HepG2 (cell line): ENCODE data around the gene PCBP1. TPM values are rescaled to one million over a fixed set of nuclear protein-coding genes. Genes with fewer than 3 reads are reported as not detected.

Experiments used
- ATF7 ChIP-seq, 2 experiments: fragments of 450-650 bp in 1 of 2; sonication (generic) in 1 of 2; formaldehyde crosslinking in 1 of 2; IDR thresholded peaks; 2 replicates each; pipeline versions ENCODE4 v1.4.0 to v1.6.1; 2016 to 2020; ENCODE audit warnings: antibody characterized with exemption in 1 of 2, mild to moderate bottlenecking in 1 of 2, missing genetic modification reagents in 1 of 2
- CSRNP2 ChIP-seq: sonication (generic); formaldehyde crosslinking; conservative IDR thresholded peaks from 2 replicates; pipeline ENCODE4 v1.8.0; 2022; ENCODE audit warnings: low read depth, missing genetic modification reagents
- EED ChIP-seq: sonication (generic); formaldehyde crosslinking; IDR thresholded peaks from 2 replicates; pipeline ENCODE4 v1.5.0; 2020; ENCODE audit warnings: mild to moderate bottlenecking, missing genetic modification reagents
- HES4 ChIP-seq: sonication (generic); formaldehyde crosslinking; IDR thresholded peaks from 2 replicates; pipeline ENCODE4 v1.9.0; 2021; ENCODE audit warnings: mild to moderate bottlenecking, missing genetic modification reagents, borderline replicate concordance
- MATR3 ChIP-seq: sonication (generic); formaldehyde crosslinking; IDR thresholded peaks from 2 replicates; pipeline ENCODE4 v1.4.0; 2020; ENCODE audit warnings: missing genetic modification reagents
- MTA1 ChIP-seq: sonication (generic); formaldehyde crosslinking; IDR thresholded peaks from 2 replicates; pipeline ENCODE4 v1.4.0; 2020; ENCODE audit warnings: missing genetic modification reagents, mild to moderate bottlenecking, borderline replicate concordance
- NFE2L1 ChIP-seq: sonication (generic); formaldehyde crosslinking; IDR thresholded peaks from 2 replicates; pipeline ENCODE4 v1.4.0; 2020; ENCODE audit warnings: missing genetic modification reagents, mild to moderate bottlenecking, borderline replicate concordance
- ZBTB25 ChIP-seq: IDR thresholded peaks from 2 replicates; pipeline ENCODE4 v1.6.1; 2018; ENCODE audit warnings: missing genetic modification reagents
- ZIK1 ChIP-seq: sonication (generic); formaldehyde crosslinking; IDR thresholded peaks from 2 replicates; pipeline ENCODE4 v1.5.0; 2020; ENCODE audit warnings: mild to moderate bottlenecking, low read depth, missing genetic modification reagents, borderline replicate concordance
- ZNF17 ChIP-seq: sonication (generic); formaldehyde crosslinking; IDR thresholded peaks from 2 replicates; pipeline ENCODE4 v1.5.0; 2020; ENCODE audit warnings: mild to moderate bottlenecking, missing genetic modification reagents
- ZNF33B ChIP-seq: sonication (generic); formaldehyde crosslinking; IDR thresholded peaks from 2 replicates; pipeline ENCODE4 v1.5.1; 2020; ENCODE audit warnings: mild to moderate bottlenecking, missing genetic modification reagents
- ZNF512 ChIP-seq: sonication (generic); formaldehyde crosslinking; IDR thresholded peaks from 2 replicates; pipeline ENCODE4 v1.4.0; 2020; ENCODE audit warnings: mild to moderate bottlenecking, missing genetic modification reagents
- ZNF569 ChIP-seq: sonication (generic); formaldehyde crosslinking; IDR thresholded peaks from 2 replicates; pipeline ENCODE4 v1.5.0; 2020; ENCODE audit warnings: mild to moderate bottlenecking, missing genetic modification reagents, moderate library complexity, borderline replicate concordance
- ZNF747 ChIP-seq: sonication (generic); formaldehyde crosslinking; IDR thresholded peaks from 2 replicates; pipeline ENCODE4 v1.8.1; 2023; ENCODE audit warnings: missing genetic modification reagents, mild to moderate bottlenecking, borderline replicate concordance
- ZNF772 ChIP-seq: sonication (generic); formaldehyde crosslinking; IDR thresholded peaks from 2 replicates; pipeline ENCODE4 v1.5.0; 2020; ENCODE audit warnings: mild to moderate bottlenecking, missing genetic modification reagents
- ZNF773 ChIP-seq: sonication (generic); formaldehyde crosslinking; IDR thresholded peaks from 2 replicates; pipeline ENCODE4 v1.4.0; 2020; ENCODE audit warnings: missing genetic modification reagents, borderline replicate concordance
- ZNF788 ChIP-seq: sonication (generic); formaldehyde crosslinking; IDR thresholded peaks from 2 replicates; pipeline ENCODE4 v1.5.0; 2020; ENCODE audit warnings: mild to moderate bottlenecking, missing genetic modification reagents, borderline replicate concordance
- polyA plus RNA-seq, 8 experiments: library from polyadenylated mRNA; depleted of rRNA in 3 of 8; stranded (reverse) in 7 of 8; unstranded in 1 of 8; fragments of >200 nt; fragmentation: Illumina TruSeq in 4 of 8; extraction: Trizol in 4 of 8; gene quantifications; 2 replicates each; pipeline versions ENCODE4 v1.2.1 to v1.2.3, GENCODE V29; 2011 to 2016; ENCODE audit warnings: low read depth in 4 of 8, missing spikeins in 1 of 8, mixed read lengths in 1 of 8; ENCODE audit not compliant: insufficient read depth in 1 of 8
- total RNA-seq, 5 experiments: library from RNA; depleted of rRNA; stranded (reverse); fragments of >200 nt; fragmentation: Illumina TruSeq; extraction: Trizol; gene quantifications; 2 replicates each; pipeline ENCODE4 v1.2.3, GENCODE V29; 2016; ENCODE audit warnings: low read depth in 1 of 5

Gene PCBP1
- total and polyA plus RNA-seq, 2 of the 13 experiments (the other 11 are each of a cell fraction or from before 2014, with no cell fraction given): 32.0 to 137 TPM

GRCh38 chr2:70087702-70088597 lies 673 bp downstream of the PCBP1 start (continued):
- TF ChIP-seq ZNF512 (CRISPR knock-in tag) (no peak), ZBTB25 (CRISPR knock-in tag) (no peak; the same call in 1 of the 2 replicates), ZNF569 (CRISPR knock-in tag) (no peak), ZNF17 (CRISPR knock-in tag) (no peak), MATR3 (CRISPR knock-in tag) (no peak), ZNF33B (0 out of 2 replicates have a peak, but pooled peaks have one; percentile 18), NFE2L1 (CRISPR knock-in tag) (no peak), ZNF788 (CRISPR knock-in tag) (0 out of 2 replicates have a peak, but pooled peaks have one; percentile 65), EED (CRISPR knock-in tag) (peak; percentile 92; the same call in 1 of the 2 replicates), CSRNP2 (CRISPR knock-in tag) (0 out of 2 replicates have a peak, but pooled peaks have one; percentile 46), ATF7 (IDR thresholded peaks at IDR 0.05) (no peak), ATF7 (CRISPR knock-in tag; IDR thresholded peaks at IDR 0.05) (no peak), ZIK1 (CRISPR knock-in tag) (no peak; the same call in 1 of the 2 replicates), MTA1 (peak; percentile 72; the same call in 1 of the 2 replicates), ZNF772 (CRISPR knock-in tag) (peak; percentile 80; the same call in 1 of the 2 replicates), ZNF747 (peak; percentile 90), ZNF773 (CRISPR knock-in tag) (no peak), HES4 (no peak; the same call in 1 of the 2 replicates)
